Trophoblast cell (in vitro differentiated cells and primary cell): Measurements from ENCODE around the gene BST2.

Experiments
- DNase-seq, 2 donors: peaks; one replicate each; pipeline ENCODE4 v3.0.0-alpha.2; 2016
- H2AFZ ChIP-seq: 2 replicates; pipeline ENCODE4 v1.6.1; 2013; ENCODE audit warnings: low read length, moderate library complexity, mild to moderate bottlenecking; ENCODE audit not compliant: insufficient read depth, poor library complexity
- H2AK5ac ChIP-seq: 2 replicates; pipeline ENCODE4 v1.6.1; 2013; ENCODE audit warnings: mild to moderate bottlenecking, low read length
- H2BK120ac ChIP-seq: 2 replicates; pipeline ENCODE4 v1.6.1; 2013; ENCODE audit warnings: low read length, mild to moderate bottlenecking, moderate library complexity; ENCODE audit not compliant: insufficient read depth, poor library complexity
- H2BK12ac ChIP-seq: 2 replicates; pipeline ENCODE4 v1.6.1; 2013; ENCODE audit warnings: mild to moderate bottlenecking, low read length, moderate library complexity
- H2BK5ac ChIP-seq: 2 replicates; pipeline ENCODE4 v1.6.1; 2013; ENCODE audit warnings: low read length, low read depth, moderate library complexity, mild to moderate bottlenecking; ENCODE audit not compliant: poor library complexity
- H3K14ac ChIP-seq: 2 replicates; pipeline ENCODE4 v1.6.1; 2013; ENCODE audit warnings: mild to moderate bottlenecking, low read length
- H3K18ac ChIP-seq: 2 replicates; pipeline ENCODE4 v1.6.1; 2013; ENCODE audit warnings: mild to moderate bottlenecking, low read length
- H3K23ac ChIP-seq: 2 replicates; pipeline ENCODE4 v1.6.1; 2013; ENCODE audit warnings: low read length
- H3K27ac ChIP-seq: 2 replicates; pipeline ENCODE4 v1.5.1; 2013; ENCODE audit warnings: low read depth, mild to moderate bottlenecking, inconsistent platforms, low read length, moderate library complexity
- H3K27me3 ChIP-seq: 2 replicates; pipeline ENCODE4 v1.6.1; 2013; ENCODE audit warnings: inconsistent platforms, mild to moderate bottlenecking, low read length, moderate library complexity; ENCODE audit not compliant: insufficient read depth
- H3K36me3 ChIP-seq, 2 experiments: 1 replicate in 1 of 2; 2 replicates in 1 of 2; pipeline ENCODE4 v1.6.1; 2013; ENCODE audit warnings: low read length in 2 of 2, mild to moderate bottlenecking in 2 of 2, moderate library complexity in 1 of 2; ENCODE audit not compliant: insufficient read depth in 2 of 2, control insufficient read depth in 1 of 2
- H3K4ac ChIP-seq: 2 replicates; pipeline ENCODE4 v1.6.1; 2013; ENCODE audit warnings: low read depth, mild to moderate bottlenecking, low read length, moderate library complexity
- H3K4me1 ChIP-seq, 2 experiments: 1 replicate in 1 of 2; 2 replicates in 1 of 2; pipeline ENCODE4 v1.6.1; 2013; ENCODE audit warnings: low read length in 2 of 2, mild to moderate bottlenecking in 2 of 2, moderate library complexity in 1 of 2; ENCODE audit not compliant: insufficient read depth in 2 of 2, control insufficient read depth in 1 of 2
- H3K4me2 ChIP-seq: 2 replicates; pipeline ENCODE4 v1.6.1; 2013; ENCODE audit warnings: inconsistent platforms, mild to moderate bottlenecking, low read length, moderate library complexity
- H3K4me3 ChIP-seq: 2 replicates; pipeline ENCODE4 v1.5.1; 2013; ENCODE audit warnings: mild to moderate bottlenecking, low read depth, low read length, inconsistent platforms
- H3K79me1 ChIP-seq: one replicate; pipeline ENCODE4 v1.6.1; 2013; ENCODE audit warnings: low read length
- H3K79me2 ChIP-seq: 2 replicates; pipeline ENCODE4 v1.6.1; 2013; ENCODE audit warnings: low read length, mild to moderate bottlenecking; ENCODE audit not compliant: control insufficient read depth, insufficient read depth, poor library complexity
- H3K9ac ChIP-seq: 2 replicates; pipeline ENCODE4 v1.6.1; 2013; ENCODE audit warnings: mild to moderate bottlenecking, low read length
- H3K9me3 ChIP-seq: 2 replicates; pipeline ENCODE4 v1.6.1; 2013; ENCODE audit warnings: low read depth, mild to moderate bottlenecking, control low read depth, inconsistent platforms, low read length; ENCODE audit not compliant: insufficient read depth
- H4K12ac ChIP-seq: 2 replicates; pipeline ENCODE4 v1.6.1; 2013; ENCODE audit warnings: low read depth, mild to moderate bottlenecking, low read length, moderate library complexity
- H4K8ac ChIP-seq: 2 replicates; pipeline ENCODE4 v1.6.1; 2013; ENCODE audit warnings: low read depth, mild to moderate bottlenecking, low read length, moderate library complexity
- H4K91ac ChIP-seq: one replicate; pipeline ENCODE4 v1.6.1; 2013; ENCODE audit warnings: low read depth, mild to moderate bottlenecking, low read length, moderate library complexity
- WGBS: extraction: QIAGEN DNeasy Blood & Tissue Kit; methylation state at CpG from one replicate; pipeline ENCODE4 v1.1.7; 2013; ENCODE audit warnings: missing lambda C conversion rate; ENCODE audit not compliant: insufficient read length, insufficient coverage; ENCODE audit errors: extremely low coverage; 5-methylcytosine and 5-hydroxymethylcytosine counted together

Gene BST2

DNA sequence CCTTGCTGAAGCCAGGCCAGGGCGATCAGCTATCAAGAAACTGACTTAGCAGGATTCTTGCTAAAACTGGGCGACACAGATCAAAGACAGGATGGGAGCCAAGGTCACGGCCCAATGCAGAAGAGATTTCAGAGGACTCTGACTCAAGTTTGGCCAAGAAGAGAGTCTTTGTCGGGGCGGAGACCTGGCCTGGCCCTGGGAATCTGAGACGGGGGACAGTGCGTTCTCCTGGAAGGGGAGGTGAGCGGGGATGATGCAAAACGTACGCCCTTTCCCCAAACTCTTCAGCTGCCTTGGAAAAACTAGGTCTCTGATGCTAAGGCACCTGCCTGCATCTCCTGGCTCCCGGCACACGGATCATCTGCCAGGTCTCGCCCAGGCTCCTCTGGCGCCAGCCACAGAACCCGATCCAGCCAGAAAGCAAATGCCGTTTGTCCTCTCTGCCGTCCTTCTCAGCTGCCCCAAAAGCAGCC, 24.2 kb upstream of the BST2 start:
- Histone ChIP-seq H4K8ac (no peak overlapping the region), H3K14ac (no peak overlapping the region), H3K9ac (peak overlapping the region; percentile 49), H3K4me1 (peaks cover 0 to 5% of the 10 kb centered on the region in 2 experiments), H4K12ac (no peak overlapping the region), H2AFZ (no peak overlapping the region), H3K9me3 (no peaks in the 10 kb centered on the region), H3K27me3 (no peaks in the 10 kb centered on the region), H2AK5ac (no peak overlapping the region), H4K91ac (no peak overlapping the region), H3K79me1 (no peaks in the 10 kb centered on the region), H2BK12ac (no peak overlapping the region), H3K36me3 (no peaks in the 10 kb centered on the region), H2BK120ac (no peak overlapping the region), H2BK5ac (no peak overlapping the region), H3K23ac (no peak overlapping the region), H3K79me2 (no peaks in the 10 kb centered on the region), H3K27ac (no peak overlapping the region), H3K4me3 (no peak overlapping the region), H3K18ac (no peak overlapping the region), H3K4ac (no peak overlapping the region), H3K4me2 (no peak overlapping the region)
- no peak for DNase-seq
- no CpG with 5 or more reads among the region's 17 CpGs for WGBS

DNA sequence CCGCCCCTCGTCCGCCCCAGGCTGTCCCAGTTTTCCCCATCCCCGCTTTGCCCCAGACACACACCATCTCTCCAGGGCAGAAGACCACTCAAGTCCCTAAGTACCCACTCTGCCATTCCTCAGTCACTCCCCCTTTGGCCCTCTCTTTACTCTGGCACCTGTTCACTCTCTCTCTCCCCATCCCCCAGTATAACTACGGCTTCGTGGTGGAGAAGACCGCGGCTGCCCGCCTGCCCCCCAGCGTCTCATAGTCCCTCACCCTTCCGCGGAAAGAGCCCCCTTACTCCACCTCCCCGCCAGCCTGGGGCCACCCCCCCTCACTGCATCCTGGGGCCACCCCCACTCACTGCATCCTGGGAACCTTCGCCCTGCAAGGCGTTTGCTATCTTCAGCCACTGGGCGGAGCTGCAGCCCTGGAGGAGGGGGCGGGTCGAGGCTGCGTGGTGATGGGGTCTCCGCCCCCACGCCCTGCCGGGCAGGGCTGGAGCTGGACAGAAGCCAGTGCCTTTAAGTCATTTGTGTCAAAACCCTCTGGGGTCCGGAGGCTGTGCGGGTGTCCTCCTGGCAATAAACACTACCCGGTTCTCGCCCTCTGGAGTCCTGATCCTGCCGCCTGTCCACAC, 19.4 kb upstream of the BST2 start:
- H3K4me3 ChIP-seq = no peak overlapping the region
- no peak overlapping the region for H3K9ac ChIP-seq
- no peak overlapping the region for H2AFZ ChIP-seq
- H2BK5ac ChIP-seq = no peak overlapping the region
- peaks cover 5 to 6% of the 10 kb centered on the region in 2 experiments for H3K36me3 ChIP-seq
- H3K23ac ChIP-seq = no peak overlapping the region
- no peaks in the 10 kb centered on the region for H3K27me3 ChIP-seq
- no peak overlapping the region for H2BK12ac ChIP-seq
- no peak overlapping the region for H4K8ac ChIP-seq
- H3K4me2 ChIP-seq = peak overlapping the region; percentile 52
- no peak overlapping the region for H2BK120ac ChIP-seq
- no peak overlapping the region for H3K18ac ChIP-seq
- peaks cover 6% of the 10 kb centered on the region for H3K79me2 ChIP-seq
- H3K14ac ChIP-seq = no peak overlapping the region
- no peak overlapping the region for H4K12ac ChIP-seq
- peaks cover 8% of the 10 kb centered on the region for H3K79me1 ChIP-seq
- no peak overlapping the region for H2AK5ac ChIP-seq
- no peaks in the 10 kb centered on the region for H3K9me3 ChIP-seq
- DNase-seq = peak; percentile 27 to 57
- no peak overlapping the region for H3K4ac ChIP-seq
- H3K4me1 ChIP-seq = peaks cover 6 to 14% of the 10 kb centered on the region in 2 experiments
- no peak overlapping the region for H3K27ac ChIP-seq
- no peak overlapping the region for H4K91ac ChIP-seq
- WGBS = no CpG with 5 or more reads among the region's 27 CpGs

DNA sequence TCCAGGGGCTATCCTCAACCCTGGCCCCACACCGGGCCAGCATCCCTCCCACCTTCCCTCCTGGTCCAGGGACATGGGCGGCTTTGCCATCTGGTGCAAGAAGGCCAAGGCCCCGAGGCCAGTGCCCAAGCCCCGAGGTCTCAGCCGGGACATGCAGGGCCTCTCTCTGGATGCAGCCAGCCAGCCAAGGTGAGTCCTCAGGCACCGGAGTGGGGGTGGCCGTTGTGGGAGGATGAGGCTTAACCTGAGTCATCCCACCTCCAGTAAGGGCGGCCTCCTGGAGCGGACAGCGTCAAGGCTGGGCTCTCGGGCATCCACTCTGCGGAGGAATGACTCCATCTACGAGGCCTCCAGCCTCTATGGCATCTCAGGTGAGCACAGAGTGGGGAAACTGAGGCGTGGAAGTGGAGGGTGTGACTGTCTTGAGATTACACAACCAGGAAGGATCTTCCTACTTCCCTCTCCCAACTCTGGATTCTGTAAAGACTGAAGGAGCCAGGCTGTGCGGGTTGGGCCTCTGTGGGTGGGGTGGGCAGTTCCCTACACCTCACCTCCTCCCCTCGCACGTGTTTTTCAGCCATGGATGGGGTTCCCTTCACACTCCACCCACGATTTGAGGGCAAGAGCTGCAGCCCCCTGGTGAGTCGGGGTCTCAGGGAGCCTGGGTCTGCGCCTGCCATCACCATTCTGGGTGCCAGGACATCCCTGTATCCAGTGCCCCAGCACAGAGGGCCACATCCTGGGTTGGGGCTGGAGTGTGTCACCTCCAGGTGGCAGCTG, 18.2 kb upstream of the BST2 start:
- Histone ChIP-seq H3K79me2 (peaks cover 6% of the 10 kb centered on the region), H2AFZ (no peak overlapping the region), H2BK5ac (no peak overlapping the region), H3K14ac (no peak overlapping the region), H3K9me3 (no peaks in the 10 kb centered on the region), H3K4me1 (peaks cover 10 to 16% of the 10 kb centered on the region in 2 experiments), H4K8ac (no peak overlapping the region), H3K9ac (no peak overlapping the region), H3K4me3 (no peak overlapping the region), H2BK120ac (no peak overlapping the region), H2AK5ac (no peak overlapping the region), H3K23ac (no peak overlapping the region), H4K12ac (no peak overlapping the region), H3K79me1 (peaks cover 10% of the 10 kb centered on the region), H3K18ac (no peak overlapping the region), H3K27ac (no peak overlapping the region), H3K4ac (no peak overlapping the region), H2BK12ac (no peak overlapping the region), H3K4me2 (no peak overlapping the region), H4K91ac (no peak overlapping the region), H3K36me3 (peaks cover 5 to 6% of the 10 kb centered on the region in 2 experiments), H3K27me3 (no peaks in the 10 kb centered on the region)
- DNase-seq = no peak
- no CpG with 5 or more reads among the region's 20 CpGs for WGBS

GRCh38 chr19:17421942-17422341, 16.5 kb upstream of the BST2 start:
- Histone ChIP-seq H2AFZ (no peak overlapping the region), H4K8ac (no peak overlapping the region), H3K9me3 (no peaks in the 10 kb centered on the region), H2BK120ac (no peak overlapping the region), H4K91ac (no peak overlapping the region), H3K18ac (no peak overlapping the region), H2BK12ac (no peak overlapping the region), H3K79me1 (peaks cover 10% of the 10 kb centered on the region), H3K14ac (no peak overlapping the region), H3K27me3 (no peaks in the 10 kb centered on the region), H4K12ac (no peak overlapping the region), H3K9ac (no peak overlapping the region), H3K27ac (no peak overlapping the region), H3K36me3 (peaks cover 5 to 6% of the 10 kb centered on the region in 2 experiments), H3K4me2 (no peak overlapping the region), H3K23ac (no peak overlapping the region), H2BK5ac (no peak overlapping the region), H2AK5ac (no peak overlapping the region), H3K79me2 (peaks cover 6% of the 10 kb centered on the region), H3K4ac (no peak overlapping the region), H3K4me1 (peaks cover 10 to 16% of the 10 kb centered on the region in 2 experiments), H3K4me3 (no peak overlapping the region)
- DNase-seq = no peak
- WGBS = no CpG with 5 or more reads among the region's 4 CpGs
